ENCODE results near the gene FCHSD2. TPM values are rescaled to one million over a fixed set of nuclear protein-coding genes. Genes with fewer than 3 reads are reported as not detected.

Gene FCHSD2
- polyA plus RNA-seq, 3 donors, result 14.5 to 43.5 (median 16.6) TPM

DNA sequence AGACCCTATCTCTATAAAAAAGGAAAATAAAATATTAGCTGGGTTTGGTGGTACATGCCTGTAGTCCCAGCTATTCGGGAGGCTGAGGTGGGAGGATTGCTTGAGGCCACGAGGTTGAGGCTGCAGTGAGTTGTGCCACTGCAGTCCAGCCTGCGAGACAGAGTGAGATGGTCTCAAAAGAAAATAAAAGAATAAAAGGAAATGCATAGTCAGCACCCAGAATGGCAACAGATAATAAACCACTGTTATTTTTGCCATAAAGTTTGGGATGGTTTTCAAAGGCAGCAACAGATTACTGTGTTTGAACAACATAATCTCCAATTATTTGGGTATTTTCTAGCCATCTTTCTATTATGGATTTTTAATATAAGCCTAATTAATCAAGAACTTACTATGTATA, 266.0 kb downstream of the FCHSD2 start:
- Histone ChIP-seq H3K4me2 (replicated peaks; ENCODE audit: extremely low read depth, low read length, poor library complexity, severe bottlenecking) (no peak overlapping the region), H3K79me2 (ENCODE audit: insufficient read depth, low read length) (peaks cover 4% of the 10 kb centered on the region), H4K20me1 (ENCODE audit: insufficient read depth, low read length) (peaks cover 6% of the 10 kb centered on the region), H3K27me3 (ENCODE audit: control insufficient read depth in 2 of 2, insufficient read depth in 2 of 2, low read length in 2 of 2) (no peaks in the 10 kb centered on the region), H3K4me3 (replicated peaks in 1 of 3; ENCODE audit: low read depth in 2 of 3, low read length in 3 of 3) (no peak overlapping the region), H3K4me1 (ENCODE audit: control insufficient read depth in 1 of 2, insufficient read depth in 2 of 2, low read length in 2 of 2) (no peaks in the 10 kb centered on the region), H3K9ac (ENCODE audit: insufficient read depth, low read length, poor library complexity, severe bottlenecking) (no peak overlapping the region), H3K27ac (ENCODE audit: low read depth in 1 of 2, low read length in 2 of 2) (no peak overlapping the region), H3K36me3 (replicated peaks in 1 of 2; ENCODE audit: control insufficient read depth in 1 of 2, insufficient read depth in 2 of 2, low read length in 2 of 2) (peaks cover 34 to 83% of the 10 kb centered on the region in 2 donors), H2AFZ (ENCODE audit: insufficient read depth, low read depth, low read length, poor library complexity, severe bottlenecking) (no peak overlapping the region), H3K9me3 (replicated peaks in 1 of 2; ENCODE audit: control insufficient read depth in 1 of 2, insufficient read depth in 1 of 2, low read length in 2 of 2) (no peaks in the 10 kb centered on the region)
- H3K27me3 Mint-ChIP-seq (ENCODE audit: low read depth in 3 of 3), result no peaks in the 10 kb centered on the region
- H3K4me3 Mint-ChIP-seq, result no peak overlapping the region
- H3K36me3 Mint-ChIP-seq, result peaks cover 56 to 75% of the 10 kb centered on the region in 2 donors
- no peak for DNase-seq
- 100% methylated on average over 1 of the region's 3 CpGs for whole genome bisulfite sequencing (ENCODE audit: insufficient coverage)
- no peak overlapping the region for H3K27ac Mint-ChIP-seq
- H3K9me3 Mint-ChIP-seq, result peaks cover 0 to 2% (median 0%) of the 10 kb centered on the region in 7 donors
- intact Hi-C loops (cut with micrococcal nuclease), result no loop called here
- no peaks in the 10 kb centered on the region for H3K4me1 Mint-ChIP-seq
- TF ChIP-seq, protein P1, sequence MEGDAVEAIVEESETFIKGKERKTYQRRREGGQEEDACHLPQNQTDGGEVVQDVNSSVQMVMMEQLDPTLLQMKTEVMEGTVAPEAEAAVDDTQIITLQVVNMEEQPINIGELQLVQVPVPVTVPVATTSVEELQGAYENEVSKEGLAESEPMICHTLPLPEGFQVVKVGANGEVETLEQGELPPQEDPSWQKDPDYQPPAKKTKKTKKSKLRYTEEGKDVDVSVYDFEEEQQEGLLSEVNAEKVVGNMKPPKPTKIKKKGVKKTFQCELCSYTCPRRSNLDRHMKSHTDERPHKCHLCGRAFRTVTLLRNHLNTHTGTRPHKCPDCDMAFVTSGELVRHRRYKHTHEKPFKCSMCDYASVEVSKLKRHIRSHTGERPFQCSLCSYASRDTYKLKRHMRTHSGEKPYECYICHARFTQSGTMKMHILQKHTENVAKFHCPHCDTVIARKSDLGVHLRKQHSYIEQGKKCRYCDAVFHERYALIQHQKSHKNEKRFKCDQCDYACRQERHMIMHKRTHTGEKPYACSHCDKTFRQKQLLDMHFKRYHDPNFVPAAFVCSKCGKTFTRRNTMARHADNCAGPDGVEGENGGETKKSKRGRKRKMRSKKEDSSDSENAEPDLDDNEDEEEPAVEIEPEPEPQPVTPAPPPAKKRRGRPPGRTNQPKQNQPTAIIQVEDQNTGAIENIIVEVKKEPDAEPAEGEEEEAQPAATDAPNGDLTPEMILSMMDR (IDR thresholded peaks at IDR 0.05), result no peak

DNA sequence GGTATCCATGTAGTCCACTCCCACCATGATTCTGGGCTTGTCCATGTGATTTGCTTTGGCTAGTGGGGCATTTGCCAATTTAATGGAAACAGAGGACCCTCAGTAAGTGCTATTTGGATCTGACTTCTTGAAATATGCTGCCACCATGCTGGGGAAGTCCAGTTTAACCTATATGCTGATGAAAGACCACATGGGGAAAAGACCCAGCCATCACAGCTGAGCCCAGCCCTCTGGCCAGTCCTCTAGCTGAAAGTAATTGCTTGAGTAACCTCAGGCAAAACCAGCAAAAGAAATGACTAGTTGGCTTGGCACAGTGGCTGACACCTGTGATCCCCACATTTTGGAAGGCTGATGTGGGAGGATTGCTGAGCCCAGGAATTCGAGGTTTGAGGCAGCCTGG, 266.4 kb downstream of the FCHSD2 start:
- no CpG with 5 or more reads among the region's 1 CpG for WGBS (ENCODE audit: insufficient coverage)
- no peak overlapping the region for H3K27ac Mint-ChIP-seq

More for the DNA sequence above, 266.4 kb downstream of the FCHSD2 start:
- Histone ChIP-seq H3K4me1 (ENCODE audit: control insufficient read depth in 1 of 2, insufficient read depth in 2 of 2, low read length in 2 of 2) (no peaks in the 10 kb centered on the region), H3K36me3 (replicated peaks in 1 of 2; ENCODE audit: control insufficient read depth in 1 of 2, insufficient read depth in 2 of 2, low read length in 2 of 2) (peaks cover 34 to 82% of the 10 kb centered on the region in 2 donors), H3K4me3 (replicated peaks in 1 of 3; ENCODE audit: low read depth in 2 of 3, low read length in 3 of 3) (no peak overlapping the region), H3K9me3 (replicated peaks in 1 of 2; ENCODE audit: control insufficient read depth in 1 of 2, insufficient read depth in 1 of 2, low read length in 2 of 2) (no peaks in the 10 kb centered on the region), H3K9ac (ENCODE audit: insufficient read depth, low read length, poor library complexity, severe bottlenecking) (no peak overlapping the region), H4K20me1 (ENCODE audit: insufficient read depth, low read length) (peaks cover 7% of the 10 kb centered on the region), H3K4me2 (replicated peaks; ENCODE audit: extremely low read depth, low read length, poor library complexity, severe bottlenecking) (no peak overlapping the region), H3K27me3 (ENCODE audit: control insufficient read depth in 2 of 2, insufficient read depth in 2 of 2, low read length in 2 of 2) (no peaks in the 10 kb centered on the region), H3K27ac (ENCODE audit: low read depth in 1 of 2, low read length in 2 of 2) (no peak overlapping the region), H2AFZ (ENCODE audit: insufficient read depth, low read depth, low read length, poor library complexity, severe bottlenecking) (no peak overlapping the region), H3K79me2 (ENCODE audit: insufficient read depth, low read length) (peaks cover 4% of the 10 kb centered on the region)
- no peak for DNase-seq
- TF ChIP-seq, protein P1 (IDR thresholded peaks at IDR 0.05), result no peak
- Mint-ChIP-seq H3K9me3 (peaks cover 0 to 6% (median 0%) of the 10 kb centered on the region in 7 donors), H3K4me1 (no peaks in the 10 kb centered on the region), H3K4me3 (no peak overlapping the region), H3K36me3 (peaks cover 56 to 73% of the 10 kb centered on the region in 2 donors), H3K27me3 (ENCODE audit: low read depth in 3 of 3) (no peaks in the 10 kb centered on the region)
- intact Hi-C loops (cut with micrococcal nuclease), result no loop called here

Measured in CD14-positive monocyte (primary cell).